GM19463 (cell line): ENCODE data around the gene SYNE1.

Experiments
- ATAC-seq: cut with Tn5 transposase; IDR thresholded peaks from one replicate; pipeline ENCODE4 v1.9.1; 2021; ENCODE audit warnings: mild to moderate bottlenecking, moderate library complexity; ENCODE audit not compliant: unreplicated experiment

SYNE1 gene

DNA sequence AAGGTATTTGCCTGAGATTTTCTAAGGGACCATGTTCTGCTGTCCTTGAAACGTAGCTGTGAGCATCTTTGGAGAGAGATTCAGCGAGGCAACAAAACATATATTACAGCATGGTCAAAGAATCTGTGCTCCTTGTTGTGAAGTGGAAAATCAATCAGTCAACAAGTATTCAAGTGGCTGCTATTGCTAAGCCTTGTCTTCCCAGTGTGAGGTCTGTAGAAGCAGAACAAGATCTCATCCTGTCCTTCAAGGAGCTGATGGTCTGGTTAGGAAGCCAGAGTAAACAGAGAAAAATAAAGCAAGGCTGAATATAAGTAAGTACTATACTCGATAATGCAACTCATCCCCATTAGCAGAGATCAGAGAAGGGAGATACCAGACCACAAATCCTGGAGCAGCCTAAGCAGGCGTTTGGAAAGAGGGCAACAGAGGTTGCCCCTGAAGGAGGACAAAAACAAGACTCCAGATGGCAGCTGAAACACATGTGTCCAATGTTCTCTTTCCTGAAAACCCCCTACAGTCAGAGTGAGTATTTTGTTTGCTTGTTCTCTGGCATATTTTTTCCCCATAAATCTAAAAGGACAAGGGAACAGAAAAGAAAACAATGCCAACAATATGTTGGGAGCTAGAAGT is 392.0 kb downstream of the SYNE1 start:
- ATAC-seq, result no peak

DNA sequence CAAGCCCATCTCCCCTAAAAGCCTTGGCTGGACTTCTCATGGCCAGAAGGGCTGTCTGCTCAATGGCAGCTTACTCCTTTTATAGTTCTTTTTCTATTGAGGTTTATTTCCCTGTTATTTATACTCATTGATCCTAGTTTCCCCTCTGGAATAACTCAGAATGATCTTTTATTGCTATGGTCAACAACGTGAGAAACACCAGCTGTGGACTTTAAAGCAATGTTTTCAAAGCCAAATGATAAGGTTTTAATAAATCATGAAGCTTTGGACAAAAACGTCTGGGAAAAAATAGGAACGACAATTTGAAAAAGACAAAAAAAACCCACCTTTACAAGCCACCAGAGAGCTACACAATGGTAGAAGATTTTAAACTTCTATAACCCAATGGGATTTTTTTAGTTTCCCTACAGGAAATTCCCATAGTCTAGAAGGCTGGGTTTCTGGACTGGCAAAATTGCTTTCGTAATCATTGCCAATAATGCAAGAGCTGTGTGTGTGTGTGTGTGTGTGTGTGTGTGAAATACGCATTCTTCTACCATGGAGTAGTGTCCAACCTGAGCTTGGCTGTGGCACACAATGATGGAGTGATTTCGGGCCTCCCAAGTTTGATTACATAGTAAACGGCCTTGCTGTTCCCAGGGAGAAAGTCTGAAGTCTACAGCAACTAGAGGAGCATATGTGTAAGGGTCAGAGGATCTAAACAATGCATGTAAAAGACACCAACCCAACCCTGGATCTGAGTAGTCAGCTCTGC is 396.0 kb downstream of the SYNE1 start:
- ATAC-seq, result no peak

DNA sequence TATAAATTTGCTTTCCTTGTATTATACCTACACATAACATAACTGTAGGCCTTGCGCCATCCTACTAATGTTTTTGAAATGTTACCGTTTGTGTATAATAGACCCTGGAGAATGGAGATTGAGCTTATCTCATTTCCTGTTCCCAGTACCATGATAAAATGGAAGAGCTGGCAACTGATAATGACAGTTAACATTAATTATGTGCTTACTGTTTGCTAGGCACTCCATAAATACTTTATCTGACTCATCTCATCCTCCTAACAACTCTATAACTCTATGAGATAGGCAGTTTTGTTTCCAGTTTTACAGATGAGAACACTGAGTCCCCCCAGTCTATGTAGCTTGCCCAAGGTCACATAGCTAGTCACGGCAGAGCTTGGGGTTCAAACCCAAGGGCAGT is 396.7 kb downstream of the SYNE1 start:
- ATAC-seq, result no peak

DNA sequence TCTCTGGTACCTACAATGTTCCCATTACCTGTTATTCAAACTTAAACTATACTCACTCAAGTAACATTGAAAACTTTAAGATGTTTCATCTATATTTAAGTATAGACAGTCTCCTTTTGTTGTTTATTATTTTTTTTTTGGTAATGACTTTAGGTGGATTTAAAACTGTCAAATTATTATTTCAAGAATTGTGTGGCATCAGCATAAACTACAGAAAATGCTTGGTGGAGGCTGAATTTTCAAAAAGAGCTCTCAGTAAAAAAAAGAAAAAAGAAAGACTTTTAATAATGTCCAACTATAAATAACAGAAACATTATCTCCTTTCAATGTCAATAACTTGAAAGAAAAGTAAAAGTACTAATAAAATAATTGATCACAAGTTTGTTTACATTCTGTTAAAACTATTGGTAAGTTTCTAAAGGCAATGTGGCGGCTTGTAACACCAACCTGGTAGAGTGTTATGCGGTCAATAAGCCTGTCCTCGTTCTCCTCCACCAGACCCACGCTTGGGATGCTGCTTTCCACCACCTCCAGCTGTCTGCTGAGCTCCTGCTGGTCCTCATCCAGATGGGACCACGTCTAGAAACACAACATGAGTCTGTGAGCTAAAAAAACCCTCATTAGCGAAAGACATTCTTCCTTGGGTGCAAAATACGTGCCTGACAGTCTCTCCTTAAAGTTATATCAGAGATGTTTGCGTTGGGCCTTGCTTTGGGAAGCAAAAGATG is 400.6 kb downstream of the SYNE1 start:
- no peak for ATAC-seq

DNA sequence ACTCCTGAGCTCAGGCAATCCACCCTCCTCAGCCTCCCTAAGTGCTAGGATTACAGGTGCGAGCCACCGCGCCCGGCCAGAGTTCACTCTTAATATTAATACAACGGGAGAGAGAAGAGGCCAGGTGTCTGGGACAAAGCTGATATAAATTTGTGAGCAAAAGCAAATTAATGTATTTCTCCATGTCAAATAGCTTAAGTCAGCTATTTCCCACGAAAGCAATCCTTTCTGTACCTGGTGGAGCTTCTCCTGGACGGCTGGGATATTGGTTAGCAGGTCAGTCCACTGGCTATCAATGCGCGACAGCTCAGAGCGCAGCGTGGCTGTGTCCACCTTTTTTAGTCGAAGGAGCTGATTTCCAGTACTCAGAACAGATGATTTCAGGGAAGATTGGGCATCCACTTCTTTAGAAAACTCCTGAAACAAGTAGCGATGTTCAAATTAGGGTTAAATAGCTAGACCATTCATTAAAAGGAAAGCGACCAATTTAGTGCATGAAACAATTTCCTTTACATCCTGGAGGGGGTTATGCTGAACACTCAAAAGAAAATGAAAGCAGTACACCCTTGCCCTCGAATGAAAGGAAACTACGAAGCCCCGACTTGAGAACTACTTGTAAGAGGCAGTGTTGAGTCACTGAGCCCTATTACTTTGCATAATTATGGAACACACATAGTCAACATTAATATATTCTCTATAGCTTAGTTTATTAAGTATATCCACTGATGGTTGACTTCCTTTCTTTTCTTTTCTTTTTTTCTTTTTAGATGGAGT is 403.4 kb downstream of the SYNE1 start:
- ATAC-seq, result no peak

DNA sequence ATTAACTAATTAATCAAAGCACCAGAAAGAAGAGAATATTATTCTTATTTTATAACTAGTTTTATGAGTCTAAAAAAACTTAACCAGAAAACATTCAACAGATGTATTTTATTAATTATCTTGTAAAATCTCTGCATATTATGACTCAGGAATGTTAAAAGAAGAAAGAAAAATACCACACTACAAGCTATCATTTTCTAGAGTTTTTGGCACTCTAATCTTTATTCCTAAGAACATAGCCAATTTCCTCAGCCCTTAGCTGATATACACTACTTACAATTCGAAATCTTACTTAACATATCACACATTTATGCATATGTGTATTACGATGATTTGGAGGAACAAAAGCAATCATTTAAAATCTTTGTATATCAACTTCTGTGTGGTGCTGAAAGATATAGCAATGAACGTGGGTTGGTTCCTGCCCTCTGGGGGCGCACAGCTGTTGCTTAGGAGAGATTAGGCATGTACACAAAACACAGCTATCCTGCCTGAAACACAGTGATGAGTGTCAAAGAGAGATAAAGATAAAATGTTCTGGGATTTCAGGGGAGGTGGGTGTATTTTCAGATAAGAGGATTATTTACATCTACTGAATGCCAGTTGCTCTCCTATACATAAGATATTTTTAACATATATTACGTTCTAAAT is 404.5 kb downstream of the SYNE1 start:
- ATAC-seq, result no peak

DNA sequence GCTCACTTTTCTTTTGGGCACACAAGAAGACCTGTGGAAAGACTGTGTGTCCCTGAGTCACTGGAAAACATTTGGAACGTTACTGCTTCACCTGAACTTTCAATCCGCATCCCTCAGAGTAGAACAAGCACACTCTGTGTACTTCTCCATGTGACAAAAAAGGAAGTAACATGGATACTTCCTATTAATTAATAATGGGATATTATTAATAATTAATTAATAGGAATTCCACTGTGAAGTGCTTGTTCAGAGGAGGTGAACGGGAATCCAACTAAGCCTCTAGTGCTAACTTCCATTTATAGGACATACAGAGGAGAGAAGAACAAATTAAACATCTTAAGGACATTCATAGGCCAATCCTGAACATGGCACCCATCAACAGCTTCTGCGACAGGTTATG is 407.8 kb downstream of the SYNE1 start:
- ATAC-seq, result no peak

DNA sequence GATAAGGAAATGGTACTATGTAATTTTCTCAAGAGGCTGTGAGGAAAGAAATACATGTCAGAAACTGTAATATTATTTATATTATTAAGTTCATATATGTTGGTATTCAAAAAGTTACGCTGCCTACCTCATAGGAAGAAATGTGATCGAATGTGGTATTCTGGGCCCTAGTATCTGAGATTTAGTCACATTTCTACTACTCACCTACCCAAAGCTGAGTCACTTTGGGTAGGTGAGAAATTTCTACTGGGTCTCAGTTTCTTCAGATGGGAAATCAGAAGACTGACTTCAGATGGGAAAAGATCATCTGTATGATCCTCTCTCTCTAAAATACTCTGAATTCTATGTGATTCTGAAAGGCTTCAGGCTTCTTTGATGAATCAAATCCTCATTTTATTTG is 411.0 kb downstream of the SYNE1 start:
- no peak for ATAC-seq

DNA sequence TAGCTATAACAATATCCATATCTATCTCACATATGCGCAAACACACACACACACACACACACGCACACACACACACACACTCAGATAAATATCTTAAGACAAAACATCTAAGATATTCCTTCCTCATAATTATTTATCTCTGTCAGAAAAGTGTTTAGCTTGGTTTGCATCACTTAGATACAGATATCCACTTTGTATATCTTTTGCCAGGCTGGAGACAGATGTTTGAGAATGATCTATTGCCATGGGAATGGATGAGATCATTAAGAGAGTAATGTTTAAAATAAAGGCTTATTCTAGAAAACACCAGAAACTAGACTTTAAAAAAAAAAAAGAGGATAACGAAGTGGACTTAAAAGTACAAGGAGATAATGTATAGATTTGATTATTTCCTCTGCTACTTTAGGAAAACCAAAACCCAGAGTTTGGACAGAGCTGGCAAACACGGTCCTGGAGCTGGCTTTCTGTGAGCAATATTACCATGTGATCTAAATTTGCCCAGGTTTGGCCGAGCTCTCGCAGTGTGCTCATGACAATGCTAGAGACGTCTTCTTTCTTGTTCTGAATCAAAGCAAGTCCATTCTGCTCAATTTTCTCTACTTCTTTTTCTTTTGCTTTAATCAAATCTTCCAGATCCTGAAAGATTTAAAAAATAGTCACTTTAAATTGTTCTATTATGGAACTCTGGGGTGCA is 411.8 kb downstream of the SYNE1 start:
- no peak for ATAC-seq

DNA sequence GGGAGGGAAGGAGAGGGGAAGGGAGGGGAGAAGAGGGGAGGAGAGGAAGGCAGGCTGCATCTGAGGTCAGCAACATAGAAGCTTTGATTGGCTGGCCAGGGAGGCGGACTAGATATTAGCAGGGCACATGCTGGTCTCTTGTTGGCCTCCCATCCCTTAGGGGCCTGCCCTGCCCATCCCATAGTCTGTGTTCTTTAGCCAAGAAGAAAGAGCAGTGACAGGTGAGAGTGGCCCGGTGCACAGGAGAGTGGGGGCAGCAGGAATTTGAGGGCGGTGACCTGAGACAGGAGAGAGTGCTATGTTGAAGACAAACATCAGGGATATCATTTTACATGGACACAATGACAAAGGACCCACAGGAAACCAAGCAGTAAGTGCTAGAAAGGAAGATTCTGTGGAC is 413.5 kb downstream of the SYNE1 start:
- ATAC-seq, result no peak

DNA sequence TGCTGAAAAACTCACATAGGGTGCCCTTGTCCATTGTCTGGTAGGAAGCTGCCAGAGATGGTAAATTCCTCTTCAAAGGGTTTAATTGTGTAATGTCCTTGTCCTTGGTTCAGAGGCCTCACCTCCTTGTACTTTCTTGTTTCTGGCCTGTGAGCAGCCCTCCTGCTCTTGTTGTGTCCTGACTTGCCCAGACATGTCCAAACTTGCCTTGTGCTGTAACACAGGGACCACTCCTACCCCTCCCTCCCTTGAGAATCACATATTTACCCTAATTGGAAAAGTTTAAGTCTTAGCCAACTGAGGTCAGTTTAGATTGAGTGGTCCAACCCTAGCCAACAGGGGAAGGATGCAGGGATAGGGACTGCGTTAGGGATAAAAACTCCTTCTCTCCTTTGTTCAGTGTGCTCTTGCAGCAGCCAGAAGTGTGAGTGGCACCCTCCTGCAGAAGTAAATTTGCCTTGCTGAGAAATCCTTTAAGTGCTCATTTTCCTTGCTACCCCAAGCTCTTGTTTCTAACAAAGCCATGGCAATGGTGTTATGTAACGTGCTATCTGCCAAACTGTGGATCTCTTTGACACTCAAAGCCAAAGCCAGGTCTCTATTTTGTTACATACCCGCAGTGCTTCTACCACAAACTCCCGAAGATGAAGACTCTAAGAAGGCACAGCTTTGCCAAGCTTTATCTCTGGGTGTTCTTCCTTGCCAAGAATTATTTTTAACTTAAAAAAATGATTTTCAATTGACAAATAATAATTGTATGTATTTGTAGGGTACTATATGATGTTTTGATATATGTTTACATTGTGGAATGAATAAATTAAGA is 415.1 kb downstream of the SYNE1 start:
- no peak for ATAC-seq

DNA sequence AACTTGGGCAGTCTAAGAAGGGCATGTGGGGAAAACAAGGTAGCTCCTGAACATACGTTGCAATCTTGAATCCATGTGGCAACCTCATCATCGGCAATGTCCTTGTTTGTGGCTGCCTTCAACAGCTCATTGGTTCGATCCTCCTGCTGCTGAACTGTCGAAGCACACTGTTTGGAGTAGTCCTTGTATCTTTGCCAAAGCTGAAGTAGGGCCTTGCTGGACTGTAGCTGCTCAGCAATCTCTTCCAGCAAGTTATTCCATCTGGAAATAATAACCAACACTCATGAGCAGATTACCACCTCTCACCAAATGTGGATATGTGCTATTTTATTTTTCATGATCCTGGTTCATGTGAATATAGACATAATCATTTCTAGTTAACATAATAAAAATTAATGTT is 416.4 kb downstream of the SYNE1 start:
- ATAC-seq, result no peak

DNA sequence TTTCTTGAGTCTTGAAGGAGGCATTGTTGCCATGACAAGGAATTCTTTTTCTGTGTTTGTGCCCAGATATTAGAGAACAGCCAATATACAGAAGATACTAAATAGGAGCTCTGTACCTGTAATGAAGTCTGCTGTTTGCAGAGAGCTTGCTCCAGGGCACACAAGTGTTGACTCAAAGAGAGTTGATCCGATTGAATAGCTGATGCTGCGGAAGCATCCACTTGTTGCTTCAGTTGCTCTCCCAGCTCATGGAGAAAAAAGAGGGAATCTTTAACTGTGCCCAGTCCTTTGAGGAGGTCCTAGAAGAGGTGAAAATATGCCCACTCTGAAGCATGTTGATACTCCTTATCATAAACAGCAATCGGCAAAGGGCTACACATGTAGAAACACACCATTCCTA is 418.3 kb downstream of the SYNE1 start:
- ATAC-seq, result no peak

DNA sequence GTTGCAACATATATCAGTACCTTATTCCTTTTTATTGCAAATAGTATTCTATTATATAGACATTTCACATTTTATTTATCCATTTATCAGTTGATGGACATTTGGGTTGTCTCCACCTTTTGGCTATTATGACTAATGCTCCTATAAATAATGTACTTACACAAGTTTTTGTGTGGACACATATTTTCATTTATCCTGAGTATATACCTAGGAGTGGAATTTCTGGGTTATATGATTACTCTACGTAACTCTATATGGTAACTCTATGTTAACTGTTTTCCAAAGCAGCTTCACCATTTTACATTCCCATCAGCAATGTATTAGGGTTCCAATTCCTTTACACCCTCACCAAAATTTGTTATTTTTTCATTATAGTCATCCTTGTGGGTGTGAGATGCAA is 424.7 kb downstream of the SYNE1 start:
- no peak for ATAC-seq

DNA sequence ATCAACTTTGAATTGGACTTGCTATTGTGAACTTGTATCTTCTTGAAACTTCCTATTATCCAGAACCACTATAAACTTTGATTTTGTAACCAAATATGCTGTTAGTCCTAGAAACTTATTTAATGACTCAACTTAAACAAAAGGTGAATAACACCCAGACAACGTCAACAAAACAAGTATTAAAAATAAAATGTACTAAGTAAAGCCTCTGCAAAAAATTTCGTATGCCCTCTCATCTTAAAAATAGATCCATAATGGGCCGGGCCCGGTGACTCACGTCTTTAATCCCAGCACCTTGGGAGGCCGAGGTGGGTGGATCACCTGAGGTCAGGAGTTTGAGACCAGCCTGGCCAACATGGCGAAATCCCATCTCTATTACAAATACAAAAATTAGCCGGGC is 428.0 kb downstream of the SYNE1 start:
- ATAC-seq, result no peak

DNA sequence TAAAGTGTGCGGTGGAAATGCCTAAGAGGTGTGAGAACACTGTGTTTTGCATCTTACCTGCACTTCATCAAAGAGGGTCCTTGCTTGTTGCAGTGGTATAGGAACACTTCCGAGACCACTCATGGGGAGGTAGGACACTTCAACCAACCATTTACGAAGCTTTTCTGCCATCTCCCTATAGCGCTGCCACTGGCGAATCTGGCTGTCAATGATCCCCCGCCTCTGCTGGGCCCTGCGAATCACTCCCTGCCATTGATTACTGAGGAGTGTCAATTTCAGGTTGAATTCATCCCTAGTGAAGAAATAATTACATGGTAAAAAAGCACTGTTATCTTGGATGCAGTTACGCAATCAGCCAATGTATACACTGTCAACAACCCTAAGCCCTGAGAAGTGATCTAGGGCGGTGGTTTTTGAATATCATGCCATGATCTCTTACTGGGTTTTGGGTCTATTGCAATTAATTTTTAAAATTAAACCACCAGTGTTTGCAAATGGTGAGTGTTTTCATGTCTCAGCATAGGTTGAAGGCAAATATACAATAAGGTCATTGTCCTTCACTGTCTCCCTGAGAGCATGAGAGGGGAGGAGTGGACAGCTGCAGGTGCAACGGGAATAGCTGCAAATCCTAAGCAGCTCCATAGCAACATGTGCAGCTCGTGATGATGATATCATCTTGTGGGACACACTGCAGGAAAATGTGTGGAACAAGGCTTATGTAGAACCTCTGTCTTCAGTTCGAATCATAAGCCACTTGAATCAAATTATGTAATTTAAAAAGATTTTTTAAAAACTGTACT is 429.0 kb downstream of the SYNE1 start:
- no peak for ATAC-seq

DNA sequence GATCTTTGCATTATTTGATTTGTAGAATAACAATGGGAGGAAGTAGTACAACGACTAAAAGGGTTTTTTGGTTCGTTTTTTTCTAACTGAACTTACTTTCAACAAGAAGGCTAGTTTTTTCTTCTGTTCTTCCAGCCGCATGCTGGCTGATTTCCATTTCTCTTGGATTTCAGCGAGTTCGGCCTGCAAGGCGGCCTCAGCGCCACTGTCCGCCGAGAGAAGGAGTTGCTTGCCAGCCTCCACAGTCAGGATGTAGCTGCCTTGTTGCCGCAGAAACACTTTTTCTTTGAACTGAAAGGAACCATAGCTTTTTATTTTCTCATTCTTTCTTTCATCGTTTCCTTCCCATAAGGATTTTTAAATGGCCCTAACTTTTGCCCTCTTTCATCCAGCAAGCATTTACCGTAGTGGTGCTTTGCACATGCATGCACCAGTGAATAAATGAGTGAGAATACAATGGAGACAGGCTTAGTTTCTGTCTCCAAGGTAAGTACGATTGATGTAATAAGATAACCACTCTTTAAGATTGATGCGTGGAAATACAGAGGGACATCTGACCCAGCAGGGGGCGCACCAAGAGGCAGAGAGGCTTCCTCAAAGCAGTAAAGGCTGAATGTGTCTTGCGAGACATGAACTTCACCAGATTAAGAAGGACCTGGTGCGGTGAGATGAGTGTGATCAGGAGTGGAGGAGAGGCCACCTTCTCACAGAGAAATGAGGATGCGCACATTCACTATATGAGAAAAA is 430.9 kb downstream of the SYNE1 start:
- no peak for ATAC-seq

DNA sequence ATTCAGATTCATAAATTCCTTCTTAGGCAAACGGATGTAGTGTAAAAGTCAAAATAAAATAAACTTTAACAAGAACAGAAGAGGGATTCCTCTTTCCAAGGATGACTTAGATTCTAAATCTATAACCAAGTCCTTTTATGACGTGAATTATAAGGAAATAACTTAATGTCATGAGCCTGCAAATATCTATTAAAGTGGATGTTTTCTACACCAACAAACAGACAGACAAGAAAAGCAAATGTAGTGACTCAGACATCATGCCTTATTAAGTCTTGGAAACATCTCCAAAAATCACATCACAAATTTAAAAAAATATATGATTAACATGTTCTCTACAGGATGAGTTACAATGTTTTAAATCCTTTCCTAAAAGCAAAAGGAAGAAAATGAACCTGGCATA is 432.6 kb downstream of the SYNE1 start:
- ATAC-seq, result no peak
